HAP-1 (cell line): Measurements from ENCODE around the gene BCAS1.

Experiments
- DNase-seq, 2 experiments: peaks; one replicate each; pipeline ENCODE4 v3.0.0-alpha.2; 2016 to 2020; ENCODE audit warnings: low spot score in 2 of 2
- H3K27me3 ChIP-seq: fragments of 250-450 bp; sonication (Bioruptor Pico); 2 replicates; pipeline ENCODE4 v1.5.1; 2020; ENCODE audit warnings: low read depth, mild to moderate bottlenecking, moderate library complexity
- H3K36me3 ChIP-seq: fragments of 250-450 bp; sonication (Bioruptor Pico); replicated peaks from 2 replicates; pipeline ENCODE4 v1.5.1; 2020; ENCODE audit warnings: mild to moderate bottlenecking
- H3K4me1 ChIP-seq: fragments of 250-450 bp; sonication (Bioruptor Pico); 2 replicates; pipeline ENCODE4 v1.5.1; 2020; ENCODE audit warnings: mild to moderate bottlenecking
- H3K4me3 ChIP-seq: fragments of 250-450 bp; sonication (Bioruptor Pico); 2 replicates; pipeline ENCODE4 v1.5.1; 2020; ENCODE audit warnings: mild to moderate bottlenecking, moderate library complexity
- H3K9me3 ChIP-seq: fragments of 250-450 bp; sonication (Bioruptor Pico); 2 replicates; pipeline ENCODE4 v1.5.1; 2020; ENCODE audit warnings: mild to moderate bottlenecking, moderate library complexity
- in situ Hi-C: fragments of 300-500 bp; cut with MboI; formaldehyde crosslinking; loops from 3 replicates; pipeline ENCODE4 v1.14.3; 2020; ENCODE audit warnings: low sequenced_read_pairs, inconsistent platforms, mixed read lengths

Gene BCAS1

DNA sequence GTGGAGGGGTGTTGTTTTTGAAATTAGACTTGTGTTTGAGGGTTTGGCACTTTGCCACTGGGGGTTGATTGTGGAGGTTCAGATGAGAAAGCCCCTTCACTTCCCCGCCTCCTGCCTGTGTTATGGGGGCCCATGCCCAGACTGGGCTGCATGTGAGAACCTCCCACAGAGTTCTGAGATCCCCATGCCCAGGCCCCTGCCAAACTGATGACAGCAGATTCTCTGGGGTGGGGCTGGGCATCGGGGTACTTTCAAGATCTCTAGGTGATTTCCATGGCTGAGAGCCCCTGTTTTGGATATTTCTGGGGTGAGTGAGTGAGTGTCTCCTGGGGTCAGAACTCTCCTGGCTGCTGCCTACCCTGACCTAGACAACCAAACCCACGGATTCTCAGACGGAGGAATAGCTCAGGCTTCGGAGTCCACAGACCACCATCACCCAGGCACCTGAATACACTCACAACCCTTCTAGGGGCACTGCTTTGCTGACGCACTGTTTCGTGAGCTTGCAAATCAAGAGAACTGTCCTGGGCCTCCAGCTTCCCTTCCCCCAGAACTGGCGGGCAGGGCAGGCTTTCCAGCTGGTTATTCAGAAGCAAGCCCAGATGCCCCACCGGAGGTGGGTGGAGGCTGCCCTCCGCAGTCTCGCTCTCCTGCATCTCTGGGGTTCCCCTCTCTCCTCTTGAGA lies 6.3 kb downstream of the BCAS1 start:
- H3K9me3 ChIP-seq = no peaks in the 10 kb centered on the region
- in situ Hi-C loops = loop anchor here (25.0 kb wide), 1 partner anchor 502 kb away; no protein-coding TSS in a partner anchor
- DNase-seq = no peak

DNA sequence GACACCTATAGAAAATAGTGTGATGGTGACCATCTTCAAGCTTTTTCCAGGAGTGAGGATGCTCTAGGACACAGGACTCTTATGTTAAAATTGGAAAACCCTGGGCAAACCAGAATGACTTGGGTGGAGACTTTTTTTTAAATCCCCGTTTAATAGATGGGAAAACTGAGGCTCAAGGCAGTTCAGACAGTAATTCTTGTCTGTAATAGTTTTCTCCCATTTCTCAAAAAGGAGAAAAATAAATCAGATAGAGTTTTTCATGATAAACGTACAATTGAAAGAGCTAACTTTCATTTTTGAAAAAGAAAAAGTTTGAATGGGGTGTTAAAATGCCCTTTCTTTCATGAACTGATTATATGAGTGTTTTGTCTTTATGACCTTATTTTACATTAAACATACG lies 6.8 kb downstream of the BCAS1 start:
- Histone ChIP-seq H3K36me3 (no peaks in the 10 kb centered on the region), H3K27me3 (no peaks in the 10 kb centered on the region), H3K4me3 (no peak overlapping the region), H3K4me1 (no peaks in the 10 kb centered on the region), H3K9me3 (no peaks in the 10 kb centered on the region)
- in situ Hi-C loops = loop anchor here (25.0 kb wide), 1 partner anchor 501 kb away; no protein-coding TSS in a partner anchor
- no peak for DNase-seq

More for the DNA sequence above, 6.3 kb downstream of the BCAS1 start:
- Histone ChIP-seq H3K4me1 (no peaks in the 10 kb centered on the region), H3K4me3 (no peak overlapping the region), H3K27me3 (no peaks in the 10 kb centered on the region), H3K36me3 (no peaks in the 10 kb centered on the region)

DNA sequence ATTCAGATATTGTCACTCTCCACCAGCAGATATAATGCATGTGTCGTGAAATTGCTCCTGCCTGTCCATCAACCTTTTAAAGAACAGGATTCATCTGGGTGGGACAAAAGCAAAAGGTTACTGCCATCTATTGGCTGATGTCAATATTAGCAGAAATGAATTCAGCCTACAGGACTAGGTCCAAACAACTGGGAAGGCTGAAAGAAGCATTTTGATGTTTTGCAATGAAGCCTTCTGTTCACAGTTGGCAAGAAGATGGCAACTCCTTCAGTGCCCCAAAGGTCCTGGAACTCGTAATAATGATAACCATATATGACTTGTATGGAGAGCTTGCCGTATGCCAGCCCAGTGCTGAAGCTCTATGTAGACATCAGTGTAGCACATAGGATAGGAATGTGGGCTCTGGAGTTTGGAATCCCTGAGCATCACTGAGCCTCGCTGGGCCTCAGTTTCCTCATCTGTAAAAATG lies 7.5 kb downstream of the BCAS1 start:
- no peaks in the 10 kb centered on the region for H3K4me1 ChIP-seq
- H3K4me3 ChIP-seq = no peak overlapping the region
- in situ Hi-C loops = loop anchor here (25.0 kb wide), 1 partner anchor 501 kb away; no protein-coding TSS in a partner anchor
- no peaks in the 10 kb centered on the region for H3K9me3 ChIP-seq
- H3K27me3 ChIP-seq = no peaks in the 10 kb centered on the region
- no peaks in the 10 kb centered on the region for H3K36me3 ChIP-seq
- DNase-seq = peak; percentile 17 to 66

DNA sequence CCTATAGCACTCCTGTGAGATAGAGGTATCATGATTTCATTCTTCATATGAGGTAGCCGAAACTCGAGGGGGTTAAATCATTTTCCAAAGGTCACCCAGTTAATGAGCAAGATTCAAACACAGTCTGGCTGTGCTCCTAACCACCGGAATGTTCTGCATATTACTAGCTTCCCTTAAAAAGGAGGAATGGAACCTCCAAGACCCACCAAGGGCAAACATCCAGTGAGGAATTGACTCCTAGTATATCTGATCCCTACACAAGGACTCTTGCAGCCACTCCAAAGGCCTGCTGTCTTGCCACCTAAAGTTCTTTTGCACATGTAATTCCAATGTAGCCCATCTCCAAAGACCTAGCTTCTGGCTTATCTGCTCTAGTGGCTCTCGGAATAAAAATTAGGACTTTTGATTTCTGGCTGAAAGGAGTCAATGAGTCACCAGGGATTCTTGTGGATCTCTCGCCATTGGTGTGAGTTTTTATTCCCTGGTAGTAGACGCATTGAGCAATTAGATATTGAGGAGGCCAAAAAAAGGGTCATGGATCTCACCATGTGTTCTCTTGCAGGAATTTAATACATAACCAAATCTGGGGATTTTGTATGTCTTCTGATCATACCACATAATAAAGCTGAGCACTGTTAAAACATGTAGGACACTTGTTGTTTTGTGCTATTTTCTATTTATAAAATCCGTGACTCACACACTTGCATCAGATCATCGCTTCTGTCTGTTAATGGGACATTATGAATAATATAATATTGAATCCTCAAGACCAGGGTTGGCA lies 9.1 kb downstream of the BCAS1 start:
- no peak for DNase-seq
- H3K9me3 ChIP-seq = no peaks in the 10 kb centered on the region
- H3K36me3 ChIP-seq = no peaks in the 10 kb centered on the region
- H3K27me3 ChIP-seq = no peaks in the 10 kb centered on the region
- no peaks in the 10 kb centered on the region for H3K4me1 ChIP-seq
- in situ Hi-C loops = loop anchor here (25.0 kb wide), 1 partner anchor 499 kb away; no protein-coding TSS in a partner anchor
- H3K4me3 ChIP-seq = no peak overlapping the region

DNA sequence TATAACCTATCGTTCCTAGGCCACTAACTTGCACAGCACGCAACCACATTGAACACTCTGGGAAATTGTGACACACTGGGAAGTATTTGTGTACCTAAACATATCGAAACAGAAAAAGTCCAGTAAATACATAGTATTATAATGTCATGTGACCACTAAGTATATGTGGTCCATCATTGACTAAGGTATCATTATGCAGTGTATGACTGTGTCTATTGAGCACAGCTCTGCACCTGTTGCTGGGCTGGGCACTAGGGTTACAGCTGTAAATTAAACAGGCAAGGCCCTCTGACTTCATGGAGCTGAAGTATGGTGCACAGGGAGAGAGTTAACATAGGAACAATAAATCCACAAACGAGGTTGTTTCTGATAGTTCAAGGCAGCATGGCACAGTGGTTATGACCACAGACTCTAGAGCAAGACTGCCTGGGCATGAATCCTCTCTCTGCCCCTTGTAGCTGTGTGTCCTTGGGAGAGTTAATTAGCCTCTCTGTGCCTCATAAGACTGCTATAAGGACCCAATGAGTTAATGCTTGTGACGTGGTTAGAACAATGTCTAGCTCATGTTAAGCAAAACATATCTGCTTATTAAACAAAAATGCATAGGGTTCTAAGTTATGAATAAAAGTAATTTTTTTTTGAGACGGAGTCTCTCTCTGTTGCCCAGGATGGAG lies 10.6 kb downstream of the BCAS1 start:
- no peak for DNase-seq
- Histone ChIP-seq H3K4me3 (no peak overlapping the region), H3K27me3 (no peaks in the 10 kb centered on the region), H3K36me3 (no peaks in the 10 kb centered on the region), H3K9me3 (no peaks in the 10 kb centered on the region), H3K4me1 (no peaks in the 10 kb centered on the region)
- in situ Hi-C loops = loop anchor here (25.0 kb wide), 1 partner anchor 498 kb away; no protein-coding TSS in a partner anchor

DNA sequence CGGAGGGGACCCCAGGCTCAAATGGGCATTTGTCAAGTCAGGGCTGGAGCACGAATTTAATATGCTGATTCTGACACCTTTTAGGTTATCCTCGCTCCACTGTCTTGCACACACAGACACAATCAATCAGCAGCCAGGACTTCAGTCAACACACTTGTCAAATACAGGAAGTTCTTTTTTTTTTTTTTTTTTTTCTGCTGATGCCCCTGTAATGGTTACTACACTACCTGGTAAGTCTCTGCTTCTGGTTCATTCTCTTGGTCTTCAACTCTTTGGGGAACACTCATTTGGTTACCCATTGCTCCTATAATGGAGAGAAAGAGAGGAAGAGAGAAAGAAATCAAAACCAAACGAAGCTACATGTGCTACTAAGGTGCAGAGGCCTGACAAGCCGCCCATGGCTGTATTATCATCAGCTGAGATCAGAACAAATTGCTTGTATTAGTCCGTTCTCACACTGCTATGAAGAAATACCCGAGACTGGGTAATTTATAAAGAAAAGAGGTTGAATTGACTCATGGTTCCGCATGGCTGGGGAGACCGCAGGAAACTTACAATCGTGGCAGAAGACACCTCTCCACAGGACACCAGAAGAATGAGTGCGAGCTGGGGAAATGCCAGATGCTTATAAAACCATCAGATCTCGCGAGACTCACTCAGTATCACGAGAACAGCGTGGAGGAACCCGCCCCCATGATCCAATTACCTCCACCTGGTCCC lies 11.8 kb downstream of the BCAS1 start:
- no peaks in the 10 kb centered on the region for H3K4me1 ChIP-seq
- H3K9me3 ChIP-seq = no peaks in the 10 kb centered on the region
- H3K36me3 ChIP-seq = no peaks in the 10 kb centered on the region
- no peaks in the 10 kb centered on the region for H3K27me3 ChIP-seq
- in situ Hi-C loops = loop anchor here (25.0 kb wide), 1 partner anchor 496 kb away; no protein-coding TSS in a partner anchor
- no peak overlapping the region for H3K4me3 ChIP-seq
- peak in 1 of 2 experiments; percentile 21 for DNase-seq

DNA sequence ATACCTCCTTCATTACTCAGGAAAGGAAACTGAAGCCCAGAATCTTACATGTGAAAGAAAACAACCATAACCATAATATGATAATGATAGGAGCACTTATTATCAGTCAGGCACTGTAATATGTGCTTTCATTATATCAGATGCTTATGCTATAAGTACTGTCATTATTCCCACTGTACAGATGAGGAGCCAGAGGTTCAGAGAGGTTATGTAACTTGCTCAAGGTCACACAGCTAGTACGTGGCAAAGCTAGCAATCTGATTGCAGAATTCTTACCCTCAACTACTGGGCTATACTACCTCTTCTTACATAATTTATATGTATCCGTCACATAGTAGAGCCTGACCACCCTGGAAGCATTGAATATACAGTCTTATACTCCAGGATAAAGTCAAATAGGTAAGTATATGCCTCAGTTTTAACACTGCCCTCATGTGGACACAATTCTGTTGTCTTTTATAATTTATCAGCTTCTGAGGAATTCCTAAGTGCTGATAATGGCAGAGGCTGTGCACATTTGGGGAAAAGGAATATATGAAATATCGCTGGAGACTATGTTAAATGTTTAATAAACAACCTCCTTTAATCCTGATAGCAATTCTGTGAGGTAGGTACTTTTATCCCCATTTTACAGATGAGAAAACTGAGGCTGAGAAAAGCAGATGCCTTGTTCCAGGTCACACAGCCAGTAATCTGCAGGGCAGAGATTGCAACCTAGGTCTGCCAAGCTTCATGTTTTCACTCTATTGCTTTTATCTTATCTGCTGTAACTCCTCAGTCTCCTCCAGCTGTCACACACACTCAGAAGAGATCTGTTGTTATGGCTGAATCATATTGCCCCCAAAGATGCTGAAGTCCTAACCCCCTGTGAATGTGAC lies 13.4 kb downstream of the BCAS1 start:
- H3K4me1 ChIP-seq = no peaks in the 10 kb centered on the region
- no peaks in the 10 kb centered on the region for H3K36me3 ChIP-seq
- H3K9me3 ChIP-seq = no peaks in the 10 kb centered on the region
- no peak for DNase-seq
- in situ Hi-C loops = loop anchor here (25.0 kb wide), 1 partner anchor 495 kb away; no protein-coding TSS in a partner anchor
- no peaks in the 10 kb centered on the region for H3K27me3 ChIP-seq
- no peak overlapping the region for H3K4me3 ChIP-seq

DNA sequence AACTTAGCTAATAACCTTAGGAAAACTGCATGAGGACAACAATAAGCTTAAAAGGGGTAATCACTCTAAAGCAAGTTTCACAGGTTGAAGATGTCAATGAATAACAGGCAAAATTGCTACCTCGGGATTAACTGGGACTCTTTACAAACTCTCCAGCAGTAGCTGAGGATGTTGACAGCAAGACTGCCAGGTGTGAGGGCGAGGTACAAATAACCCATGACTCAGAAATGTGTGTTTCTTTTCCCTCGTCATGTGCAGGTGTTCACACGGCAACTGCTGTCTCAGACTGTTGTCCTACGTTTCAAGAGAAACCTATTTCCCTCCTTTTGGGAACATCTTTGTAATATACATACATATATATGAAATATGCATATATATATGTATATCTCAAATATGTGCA lies 15.9 kb downstream of the BCAS1 start:
- in situ Hi-C loops = loop anchor here (25.0 kb wide), 1 partner anchor 492 kb away; no protein-coding TSS in a partner anchor

DNA sequence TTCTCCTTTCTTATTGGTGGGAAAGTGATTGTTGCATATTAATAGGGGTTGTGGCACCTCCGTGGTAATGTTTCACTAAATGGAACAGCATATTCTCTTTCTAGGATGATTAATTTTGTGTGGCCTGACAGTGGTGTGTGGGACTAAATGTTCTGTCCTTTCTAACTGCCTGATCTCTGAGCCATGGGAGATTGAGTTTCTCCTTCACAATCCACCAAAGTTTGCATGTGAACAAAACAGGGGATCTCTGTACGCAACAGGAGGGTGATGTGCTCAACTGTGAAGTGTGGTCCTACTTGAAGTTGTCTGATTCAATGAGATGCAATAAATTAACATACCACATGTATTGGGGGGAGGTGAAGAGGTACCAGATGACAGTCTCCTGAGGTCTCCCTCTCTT lies 19.3 kb downstream of the BCAS1 start:
- Histone ChIP-seq H3K27me3 (no peaks in the 10 kb centered on the region), H3K9me3 (no peaks in the 10 kb centered on the region), H3K4me1 (no peaks in the 10 kb centered on the region), H3K36me3 (no peaks in the 10 kb centered on the region), H3K4me3 (no peak overlapping the region)
- DNase-seq = no peak
- in situ Hi-C loops = loop anchor here (25.0 kb wide), 1 partner anchor 489 kb away; no protein-coding TSS in a partner anchor

More for the DNA sequence above, 15.9 kb downstream of the BCAS1 start:
- no peak overlapping the region for H3K4me3 ChIP-seq
- no peaks in the 10 kb centered on the region for H3K27me3 ChIP-seq
- no peak for DNase-seq
- no peaks in the 10 kb centered on the region for H3K4me1 ChIP-seq
- no peaks in the 10 kb centered on the region for H3K36me3 ChIP-seq
- H3K9me3 ChIP-seq = no peaks in the 10 kb centered on the region

DNA sequence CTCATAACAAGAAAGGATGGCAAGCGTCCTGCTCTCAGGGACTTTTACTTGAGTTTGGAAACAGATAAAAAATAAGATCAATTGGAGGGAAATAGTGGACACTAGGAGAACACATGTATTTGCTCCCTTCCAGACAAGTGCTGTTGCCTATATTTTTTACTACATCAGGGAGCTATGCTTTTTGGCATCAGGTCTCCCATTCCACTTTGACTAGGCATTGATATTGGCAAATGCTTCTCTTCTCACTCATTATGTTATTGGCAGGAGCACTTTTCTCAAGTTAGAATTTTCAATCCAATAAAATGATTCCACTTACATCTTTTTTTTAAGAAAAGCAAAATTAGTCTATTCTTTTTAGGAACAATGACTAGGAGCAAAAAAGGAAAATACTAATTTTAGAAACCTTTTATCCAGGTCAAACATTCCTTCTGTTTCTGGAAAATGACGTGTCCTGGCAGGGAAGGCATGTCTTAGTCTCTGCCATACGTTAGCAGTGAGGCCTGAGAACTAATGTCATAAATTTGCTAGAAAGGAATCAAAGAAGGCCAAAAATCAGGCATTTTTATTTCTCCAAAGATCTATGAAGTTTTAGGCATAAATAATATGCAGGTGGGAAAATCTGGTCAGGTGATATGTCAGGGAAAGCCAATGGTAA lies 21.4 kb downstream of the BCAS1 start:
- H3K36me3 ChIP-seq = no peaks in the 10 kb centered on the region
- DNase-seq = no peak
- H3K4me3 ChIP-seq = no peak overlapping the region
- no peaks in the 10 kb centered on the region for H3K4me1 ChIP-seq
- H3K9me3 ChIP-seq = no peaks in the 10 kb centered on the region
- H3K27me3 ChIP-seq = no peaks in the 10 kb centered on the region
- in situ Hi-C loops = no loop called here

DNA sequence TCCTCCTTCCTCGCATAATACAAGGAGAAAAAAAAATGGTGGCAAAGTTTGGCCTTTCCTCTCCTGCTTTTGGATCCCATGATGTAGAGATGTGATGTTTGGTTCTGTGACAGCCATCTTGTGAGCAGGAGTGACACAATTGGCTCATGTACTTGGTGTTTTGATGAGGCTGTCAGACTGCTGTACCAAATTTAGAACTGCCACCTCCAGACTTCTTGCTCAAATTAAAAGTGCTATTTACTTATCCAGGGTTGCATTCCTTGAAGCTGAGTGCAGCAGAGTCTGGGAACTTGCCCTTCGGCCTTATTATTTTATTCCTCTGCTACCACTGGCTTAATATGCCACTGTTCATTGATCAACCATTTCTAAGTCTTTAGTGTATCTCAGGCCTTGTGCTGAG lies 21.9 kb downstream of the BCAS1 start:
- Histone ChIP-seq H3K9me3 (no peaks in the 10 kb centered on the region), H3K4me1 (no peaks in the 10 kb centered on the region), H3K36me3 (no peaks in the 10 kb centered on the region), H3K27me3 (no peaks in the 10 kb centered on the region), H3K4me3 (no peak overlapping the region)
- no peak for DNase-seq
- in situ Hi-C loops = no loop called here

DNA sequence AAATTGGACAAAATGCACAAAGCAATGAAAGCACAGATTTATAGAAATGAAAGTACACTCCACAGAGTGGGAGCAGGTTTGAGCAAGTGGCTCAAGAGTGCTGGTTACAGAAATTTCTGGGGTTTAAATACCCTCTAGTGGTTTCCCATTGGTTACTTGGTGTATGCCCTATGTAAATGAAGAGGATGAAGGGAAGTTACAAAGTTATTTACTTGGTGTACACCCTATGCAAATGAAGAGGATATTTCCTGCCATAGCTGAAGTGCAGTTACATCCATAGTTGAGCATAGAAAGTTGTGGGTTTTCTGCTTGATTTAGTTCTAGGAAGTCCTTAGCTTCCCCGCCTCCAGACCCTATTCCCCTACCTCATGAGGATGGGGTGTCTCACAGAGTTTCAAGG lies 22.7 kb downstream of the BCAS1 start:
- Histone ChIP-seq H3K9me3 (no peaks in the 10 kb centered on the region), H3K27me3 (no peaks in the 10 kb centered on the region), H3K36me3 (no peaks in the 10 kb centered on the region), H3K4me3 (no peak overlapping the region), H3K4me1 (no peaks in the 10 kb centered on the region)
- DNase-seq = no peak
- in situ Hi-C loops = no loop called here
